H9 (cell line): ENCODE results near the gene CCDC33. TPM values are rescaled to one million over a fixed set of nuclear protein-coding genes. Genes with fewer than 3 reads are reported as not detected.

ENCODE experiments used
- DNase-seq: peaks from one replicate; pipeline ENCODE4 v3.0.0-alpha.2; 2017
- H2AFZ ChIP-seq: one replicate; pipeline ENCODE4 v1.6.1; 2013; ENCODE audit warnings: mild to moderate bottlenecking, low read length, control low read depth, moderate library complexity
- H2AK5ac ChIP-seq: 2 replicates; pipeline ENCODE4 v1.6.1; 2013; ENCODE audit warnings: low read length, control low read depth, mixed read lengths; ENCODE audit not compliant: insufficient read length
- H2BK120ac ChIP-seq: one replicate; pipeline ENCODE4 v1.6.1; 2013; ENCODE audit warnings: low read depth, mild to moderate bottlenecking, low read length, control low read depth, inconsistent platforms; ENCODE audit not compliant: poor library complexity, severe bottlenecking
- H2BK12ac ChIP-seq: 2 replicates; pipeline ENCODE4 v1.6.1; 2013; ENCODE audit warnings: low read length, control low read depth, mixed read lengths, low read depth; ENCODE audit not compliant: insufficient read length
- H2BK15ac ChIP-seq: 2 replicates; pipeline ENCODE4 v1.6.1; 2013; ENCODE audit warnings: low read depth, low read length, control low read depth
- H2BK20ac ChIP-seq: one replicate; pipeline ENCODE4 v1.6.1; 2013; ENCODE audit warnings: low read depth, mild to moderate bottlenecking, low read length, control low read depth, inconsistent platforms; ENCODE audit not compliant: poor library complexity, severe bottlenecking
- H2BK5ac ChIP-seq: 2 replicates; pipeline ENCODE4 v1.6.1; 2013; ENCODE audit warnings: low read length, control low read depth, mixed read lengths; ENCODE audit not compliant: insufficient read length
- H3K14ac ChIP-seq: 2 replicates; pipeline ENCODE4 v1.6.1; 2013; ENCODE audit warnings: low read length, control low read depth; ENCODE audit not compliant: insufficient read depth
- H3K18ac ChIP-seq: 2 replicates; pipeline ENCODE4 v1.6.1; 2013; ENCODE audit warnings: low read depth, mild to moderate bottlenecking, mixed read lengths, low read length, control low read depth; ENCODE audit not compliant: insufficient read length
- H3K23ac ChIP-seq: 2 replicates; pipeline ENCODE4 v1.6.1; 2013; ENCODE audit warnings: low read length, control low read depth, mixed read lengths, low read depth; ENCODE audit not compliant: insufficient read length
- H3K23me2 ChIP-seq: 2 replicates; pipeline ENCODE4 v1.6.1; 2013; ENCODE audit warnings: low read depth, mild to moderate bottlenecking, mixed read lengths, low read length, control low read depth; ENCODE audit not compliant: insufficient read length, poor library complexity, severe bottlenecking
- H3K27ac ChIP-seq: 2 replicates; pipeline ENCODE4 v1.5.1; 2013; ENCODE audit warnings: low read length, control low read depth, mixed read lengths, low read depth; ENCODE audit not compliant: insufficient read length
- H3K27me3 ChIP-seq: 2 replicates; pipeline ENCODE4 v1.6.1; 2013; ENCODE audit warnings: low read length, control low read depth, inconsistent platforms; ENCODE audit not compliant: insufficient read depth
- H3K4ac ChIP-seq: 2 replicates; pipeline ENCODE4 v1.6.1; 2013; ENCODE audit warnings: low read depth, mild to moderate bottlenecking, control low read depth, inconsistent platforms, low read length, moderate library complexity
- H3K4me1 ChIP-seq: 2 replicates; pipeline ENCODE4 v1.6.1; 2013; ENCODE audit warnings: low read length, control low read depth, inconsistent platforms; ENCODE audit not compliant: insufficient read depth
- H3K4me2 ChIP-seq: 2 replicates; pipeline ENCODE4 v1.6.1; 2013; ENCODE audit warnings: low read length, control low read depth, mixed read lengths; ENCODE audit not compliant: insufficient read length, insufficient read depth
- H3K56ac ChIP-seq: 2 replicates; pipeline ENCODE4 v1.6.1; 2013; ENCODE audit warnings: low read depth, mild to moderate bottlenecking, mixed read lengths, low read length, control low read depth; ENCODE audit not compliant: insufficient read length
- H3K79me1 ChIP-seq: 2 replicates; pipeline ENCODE4 v1.6.1; 2013; ENCODE audit warnings: low read depth, mild to moderate bottlenecking, moderate library complexity, low read length, control low read depth, inconsistent platforms; ENCODE audit not compliant: insufficient read depth, poor library complexity, severe bottlenecking
- H3K79me2 ChIP-seq: 2 replicates; pipeline ENCODE4 v1.6.1; 2013; ENCODE audit warnings: low read length, control low read depth, inconsistent platforms; ENCODE audit not compliant: insufficient read depth
- H3K9ac ChIP-seq: 2 replicates; pipeline ENCODE4 v1.6.1; 2013; ENCODE audit warnings: low read length, control low read depth, mixed read lengths; ENCODE audit not compliant: insufficient read length; ENCODE audit errors: extremely low read depth
- H3K9me3 ChIP-seq: one replicate; pipeline ENCODE4 v1.6.1; 2013; ENCODE audit warnings: low read depth, low read length, inconsistent platforms; ENCODE audit not compliant: control insufficient read depth
- H3T11ph ChIP-seq: one replicate; pipeline ENCODE4 v1.6.1; 2013; ENCODE audit warnings: mild to moderate bottlenecking, low read length, control low read depth, inconsistent platforms
- H4K20me1 ChIP-seq: one replicate; pipeline ENCODE4 v1.6.1; 2013; ENCODE audit not compliant: control insufficient read depth, insufficient read length, insufficient read depth
- H4K5ac ChIP-seq: 2 replicates; pipeline ENCODE4 v1.6.1; 2013; ENCODE audit warnings: low read depth, mild to moderate bottlenecking, mixed read lengths, low read length, control low read depth; ENCODE audit not compliant: insufficient read length
- H4K8ac ChIP-seq: replicated peaks from 2 replicates; pipeline ENCODE4 v1.6.1; 2013; ENCODE audit warnings: low read length, control low read depth, mixed read lengths, low read depth; ENCODE audit not compliant: insufficient read length
- H4K91ac ChIP-seq: 2 replicates; pipeline ENCODE4 v1.6.1; 2013; ENCODE audit warnings: low read depth, mild to moderate bottlenecking, moderate library complexity, mixed read lengths, low read length, control low read depth; ENCODE audit not compliant: insufficient read length
- H3K27ac Mint-ChIP-seq, 3 experiments: 2 replicates in 2 of 3; 3 replicates in 1 of 3; pipeline ENCODE4 v1.8.0; 2020 to 2021; ENCODE audit warnings: mixed read lengths in 3 of 3, mild to moderate bottlenecking in 1 of 3, moderate library complexity in 1 of 3
- H3K27me3 Mint-ChIP-seq: 2 replicates; pipeline ENCODE4 v1.8.0; 2021; ENCODE audit warnings: low read depth, mild to moderate bottlenecking, moderate library complexity, mixed read lengths
- H3K36me3 Mint-ChIP-seq, 3 experiments: 2 replicates in 2 of 3; 3 replicates in 1 of 3; pipeline ENCODE4 v1.8.0; 2020 to 2021; ENCODE audit warnings: low read depth in 3 of 3, mixed read lengths in 3 of 3; ENCODE audit not compliant: insufficient read depth in 1 of 3
- H3K4me1 Mint-ChIP-seq, 2 experiments: 2 replicates each; pipeline ENCODE4 v1.8.0; 2020; ENCODE audit warnings: mixed read lengths in 2 of 2
- H3K4me3 Mint-ChIP-seq, 2 experiments: 2 replicates in 1 of 2; 3 replicates in 1 of 2; pipeline ENCODE4 v1.8.0; 2020 to 2021; ENCODE audit warnings: mild to moderate bottlenecking in 2 of 2, mixed read lengths in 2 of 2, moderate library complexity in 1 of 2
- H3K9me3 Mint-ChIP-seq, 2 experiments: 2 replicates in 1 of 2; 3 replicates in 1 of 2; pipeline ENCODE4 v1.8.0; 2020; ENCODE audit warnings: mild to moderate bottlenecking in 2 of 2, mixed read lengths in 2 of 2, moderate library complexity in 1 of 2
- WGBS: extraction: QIAGEN DNeasy Blood & Tissue Kit; methylation state at CpG from one replicate; pipeline ENCODE4 v1.1.7; 2013; ENCODE audit warnings: missing lambda C conversion rate, low lambda C conversion rate, mixed read lengths; ENCODE audit not compliant: insufficient read length; ENCODE audit errors: extremely low coverage; 5-methylcytosine and 5-hydroxymethylcytosine counted together
- total RNA-seq: library from RNA; stranded (reverse); gene quantifications from 2 replicates; pipeline ENCODE4 v1.2.1, GENCODE V29; 2021
- TF ChIP-seq, protein P1 (sequence below): fragments of 200-600 bp; sonication (generic); conservative IDR thresholded peaks from 3 replicates; pipeline ENCODE4 v1.8.0; 2021; ENCODE audit warnings: antibody characterized with exemption, mild to moderate bottlenecking

Gene CCDC33
- total RNA-seq, 1 experiment from 2014 or later = 4.6 TPM

DNA sequence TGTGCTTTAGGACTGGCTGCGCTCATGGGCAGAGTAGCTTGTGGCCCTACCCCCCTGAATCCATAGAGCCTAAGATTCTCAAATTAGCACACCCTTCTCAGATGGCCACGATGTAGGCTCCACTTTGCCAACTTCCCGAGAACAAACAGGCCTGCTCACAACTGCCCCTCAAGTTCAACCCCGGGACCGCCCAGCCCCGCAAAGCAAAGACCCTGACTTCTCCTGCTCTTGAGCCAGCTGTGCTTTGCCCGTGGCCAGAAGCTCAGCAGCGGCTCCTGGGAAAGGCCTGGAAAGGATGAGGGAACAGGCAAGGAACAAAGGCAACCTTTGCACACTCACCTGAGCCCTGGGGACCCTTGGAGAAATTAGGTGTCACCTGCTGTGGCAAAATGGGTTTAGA, 99.3 kb downstream of the CCDC33 start:
- Histone ChIP-seq H2AFZ (no peak overlapping the region), H3K4ac (no peak overlapping the region), H3K79me2 (no peaks in the 10 kb centered on the region), H4K20me1 (no peaks in the 10 kb centered on the region), H4K91ac (no peak overlapping the region), H3K14ac (no peak overlapping the region), H3K27me3 (no peaks in the 10 kb centered on the region), H4K8ac (no peak overlapping the region), H2AK5ac (no peak overlapping the region), H2BK12ac (no peak overlapping the region), H3K18ac (no peak overlapping the region), H2BK15ac (no peak overlapping the region), H3K4me1 (no peaks in the 10 kb centered on the region), H3K9ac (no peak overlapping the region), H4K5ac (no peak overlapping the region), H3K23ac (no peak overlapping the region), H3K56ac (no peak overlapping the region), H2BK5ac (no peak overlapping the region), H3K4me2 (no peak overlapping the region), H2BK120ac (no peak overlapping the region), H3K23me2 (no peaks in the 10 kb centered on the region), H3K9me3 (no peaks in the 10 kb centered on the region), H3K79me1 (no peaks in the 10 kb centered on the region), H3K27ac (no peak overlapping the region), H3T11ph (no peak overlapping the region), H2BK20ac (no peak overlapping the region)
- H3K4me3 Mint-ChIP-seq = no peak overlapping the region
- TF ChIP-seq, protein P1, sequence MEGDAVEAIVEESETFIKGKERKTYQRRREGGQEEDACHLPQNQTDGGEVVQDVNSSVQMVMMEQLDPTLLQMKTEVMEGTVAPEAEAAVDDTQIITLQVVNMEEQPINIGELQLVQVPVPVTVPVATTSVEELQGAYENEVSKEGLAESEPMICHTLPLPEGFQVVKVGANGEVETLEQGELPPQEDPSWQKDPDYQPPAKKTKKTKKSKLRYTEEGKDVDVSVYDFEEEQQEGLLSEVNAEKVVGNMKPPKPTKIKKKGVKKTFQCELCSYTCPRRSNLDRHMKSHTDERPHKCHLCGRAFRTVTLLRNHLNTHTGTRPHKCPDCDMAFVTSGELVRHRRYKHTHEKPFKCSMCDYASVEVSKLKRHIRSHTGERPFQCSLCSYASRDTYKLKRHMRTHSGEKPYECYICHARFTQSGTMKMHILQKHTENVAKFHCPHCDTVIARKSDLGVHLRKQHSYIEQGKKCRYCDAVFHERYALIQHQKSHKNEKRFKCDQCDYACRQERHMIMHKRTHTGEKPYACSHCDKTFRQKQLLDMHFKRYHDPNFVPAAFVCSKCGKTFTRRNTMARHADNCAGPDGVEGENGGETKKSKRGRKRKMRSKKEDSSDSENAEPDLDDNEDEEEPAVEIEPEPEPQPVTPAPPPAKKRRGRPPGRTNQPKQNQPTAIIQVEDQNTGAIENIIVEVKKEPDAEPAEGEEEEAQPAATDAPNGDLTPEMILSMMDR = no peak
- H3K36me3 Mint-ChIP-seq = no peaks in the 10 kb centered on the region; a peak in 2 of 7 replicates
- no peak overlapping the region for H3K27ac Mint-ChIP-seq
- DNase-seq = no peak
- peaks cover 0 to 6% of the 10 kb centered on the region in 2 experiments; a peak in 2 of 5 replicates for H3K9me3 Mint-ChIP-seq
- no peaks in the 10 kb centered on the region for H3K4me1 Mint-ChIP-seq
- H3K27me3 Mint-ChIP-seq = peaks cover 25% of the 10 kb centered on the region
- no CpG with 5 or more reads among the region's 8 CpGs for WGBS
